ENCODE data around the gene IMP3.
A peak's percentile ranks its signal among the peaks of the same experiment; 100 is the strongest.
"Not testable (repeated sequence)": the region's sequence is repeated elsewhere in the genome, so short reads cannot be mapped to it uniquely, and the experiment has no call there.

Gene IMP3
- 4.5 to 42.7 (median 29.4) reads per million in 18 experiments for total RNA-seq

DNA sequence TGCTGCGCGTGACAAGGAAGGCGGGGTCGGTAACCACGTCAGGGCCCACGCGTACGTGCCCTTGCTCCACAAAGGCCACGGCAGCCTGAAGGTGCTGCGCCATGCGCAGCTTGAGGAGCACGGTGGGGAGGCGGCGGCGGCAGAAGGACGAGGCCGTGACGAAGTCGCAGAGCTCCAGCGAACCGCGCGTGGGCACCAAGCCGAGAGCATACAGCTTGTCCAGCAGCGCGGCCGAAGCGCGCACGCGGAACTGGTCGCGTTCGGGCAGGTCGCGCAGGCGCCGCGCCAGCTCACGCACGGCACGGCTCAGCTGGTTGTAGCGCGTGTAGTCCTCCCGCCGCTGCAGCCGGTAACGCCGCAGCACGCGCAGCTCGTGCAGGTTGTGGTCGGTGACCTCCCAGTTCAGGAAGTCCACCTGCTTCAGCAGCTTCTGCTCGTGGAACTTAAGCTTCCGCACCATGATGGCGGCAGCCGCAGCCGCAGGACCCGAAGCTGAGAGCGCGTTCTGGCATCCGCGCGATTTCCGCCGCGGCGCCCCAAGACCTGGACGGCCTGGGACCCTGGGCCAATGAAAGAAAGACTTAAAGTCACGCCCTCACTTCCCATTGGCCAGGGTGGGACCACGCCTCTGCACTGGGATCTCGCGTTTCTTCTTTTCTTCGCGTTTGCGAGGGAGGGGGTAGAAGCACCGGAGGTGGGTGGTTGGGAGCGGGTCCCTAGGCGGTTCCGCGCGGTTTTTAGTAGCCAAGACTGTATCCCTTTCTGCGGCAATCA is at the start of gene IMP3:
Gene IMP3 (minus strand): TSS at position 516 of the 774 bp plus-strand sequence. CDS start 56 bp downstream, at position 460.
- peak; percentile 97 to 98 for DNase-seq

DNA sequence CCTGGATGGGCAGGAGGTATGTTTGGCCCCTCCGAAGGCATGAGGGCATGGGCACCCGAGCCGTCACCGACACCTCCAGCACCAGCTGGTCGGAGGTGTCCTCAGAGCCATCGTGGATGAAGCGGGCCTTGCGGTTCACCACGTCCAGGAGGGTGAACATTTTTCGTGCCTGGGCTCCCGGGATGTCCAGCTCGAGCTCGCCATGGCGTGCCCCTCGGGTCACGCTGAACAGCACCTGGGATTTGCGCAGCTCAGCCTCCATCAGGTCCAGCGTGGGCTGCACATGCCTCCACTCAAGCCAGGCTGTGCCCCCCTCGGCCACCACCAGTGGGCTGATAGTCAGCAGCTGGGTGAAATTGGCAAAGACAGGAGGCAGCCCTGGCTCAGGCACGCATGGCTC is 49.4 kb upstream of the IMP3 start:
- not testable (repeated sequence) for DNase-seq

GRCh38 chr15:75688831-75689230 is 48.8 kb upstream of the IMP3 start:
- DNase-seq, result no peak

DNA sequence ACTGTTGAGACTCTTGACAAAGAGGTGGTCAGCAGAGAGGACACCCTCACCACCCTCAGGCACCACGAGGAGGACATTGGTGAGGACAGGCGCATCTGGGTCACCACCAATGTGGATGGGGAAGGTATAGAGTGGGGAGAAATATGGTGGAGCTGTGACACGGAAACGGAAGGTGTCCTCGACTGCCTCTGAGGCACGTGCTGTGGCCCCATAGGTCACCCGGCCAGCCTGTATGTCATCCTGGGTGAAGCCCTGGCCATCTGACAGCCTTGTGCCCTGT is 48.2 kb upstream of the IMP3 start:
- no peak for DNase-seq

DNA sequence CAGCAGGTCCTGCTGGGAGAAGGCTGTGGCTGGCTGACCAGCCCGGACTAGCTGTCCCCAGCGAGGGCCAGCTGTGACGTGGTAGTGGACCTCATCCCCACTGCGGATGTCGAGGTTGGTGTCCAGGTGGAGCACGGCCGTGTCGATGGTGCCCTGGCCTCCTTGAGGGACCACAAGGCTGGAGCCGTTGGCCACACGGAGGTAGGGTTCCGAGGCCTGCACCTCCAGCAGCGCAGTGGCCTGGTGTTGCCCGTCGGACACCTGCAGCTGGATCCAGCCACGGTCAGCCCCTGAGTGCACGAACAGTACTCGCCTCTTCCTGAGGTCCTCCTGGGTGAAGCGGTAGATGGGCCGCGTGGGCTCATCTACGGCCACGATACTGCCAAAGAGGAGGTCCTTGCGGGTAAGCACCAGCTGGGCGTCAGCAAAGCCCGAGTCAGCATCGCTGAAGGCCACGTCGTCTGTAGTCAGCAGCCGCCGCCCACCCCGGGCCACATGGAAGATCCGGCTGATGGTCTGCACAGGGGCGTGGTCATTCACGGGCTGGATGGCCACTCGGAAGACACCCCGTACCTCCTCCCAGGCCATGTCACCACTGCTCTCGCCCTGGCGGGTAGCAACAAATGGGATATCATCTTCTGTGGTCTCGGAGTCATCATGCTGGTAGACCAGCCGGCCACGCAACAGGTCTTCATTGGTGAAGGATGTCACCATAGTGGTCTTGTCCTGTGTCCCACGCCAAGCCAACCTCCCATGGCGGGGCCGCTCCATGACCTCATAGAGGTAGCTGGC is 47.7 kb upstream of the IMP3 start:
- DNase-seq, result no peak

GRCh38 chr15:75686212-75686642 is 46.2 kb upstream of the IMP3 start:
- DNase-seq, result peak; percentile 69 to 76

DNA sequence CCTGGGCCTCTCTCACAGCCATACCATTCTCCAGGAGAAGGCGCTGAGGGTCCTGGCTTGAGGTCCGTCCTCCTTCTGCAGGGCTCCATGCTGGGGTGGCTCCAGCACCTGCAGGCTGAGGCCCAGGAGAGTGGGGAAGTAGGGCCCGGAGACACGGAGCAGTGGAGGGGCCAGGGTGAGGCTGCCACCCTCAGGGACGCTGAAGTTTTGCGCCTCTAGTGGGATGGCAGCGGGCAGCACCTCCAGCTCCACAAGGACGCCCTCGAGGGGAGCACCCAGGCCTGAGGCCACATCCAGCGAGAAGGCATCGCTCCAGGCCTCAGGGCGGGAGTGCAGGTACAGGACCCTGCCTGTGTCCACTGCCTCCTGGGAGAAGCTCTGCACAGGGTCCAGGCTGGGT is 45.2 kb upstream of the IMP3 start:
- no peak for DNase-seq

GRCh38 chr15:75684648-75685047 is 44.6 kb upstream of the IMP3 start:
- no peak for DNase-seq

GRCh38 chr15:75683646-75684312 is 43.8 kb upstream of the IMP3 start:
- peak; percentile 59 to 68 for DNase-seq

DNA sequence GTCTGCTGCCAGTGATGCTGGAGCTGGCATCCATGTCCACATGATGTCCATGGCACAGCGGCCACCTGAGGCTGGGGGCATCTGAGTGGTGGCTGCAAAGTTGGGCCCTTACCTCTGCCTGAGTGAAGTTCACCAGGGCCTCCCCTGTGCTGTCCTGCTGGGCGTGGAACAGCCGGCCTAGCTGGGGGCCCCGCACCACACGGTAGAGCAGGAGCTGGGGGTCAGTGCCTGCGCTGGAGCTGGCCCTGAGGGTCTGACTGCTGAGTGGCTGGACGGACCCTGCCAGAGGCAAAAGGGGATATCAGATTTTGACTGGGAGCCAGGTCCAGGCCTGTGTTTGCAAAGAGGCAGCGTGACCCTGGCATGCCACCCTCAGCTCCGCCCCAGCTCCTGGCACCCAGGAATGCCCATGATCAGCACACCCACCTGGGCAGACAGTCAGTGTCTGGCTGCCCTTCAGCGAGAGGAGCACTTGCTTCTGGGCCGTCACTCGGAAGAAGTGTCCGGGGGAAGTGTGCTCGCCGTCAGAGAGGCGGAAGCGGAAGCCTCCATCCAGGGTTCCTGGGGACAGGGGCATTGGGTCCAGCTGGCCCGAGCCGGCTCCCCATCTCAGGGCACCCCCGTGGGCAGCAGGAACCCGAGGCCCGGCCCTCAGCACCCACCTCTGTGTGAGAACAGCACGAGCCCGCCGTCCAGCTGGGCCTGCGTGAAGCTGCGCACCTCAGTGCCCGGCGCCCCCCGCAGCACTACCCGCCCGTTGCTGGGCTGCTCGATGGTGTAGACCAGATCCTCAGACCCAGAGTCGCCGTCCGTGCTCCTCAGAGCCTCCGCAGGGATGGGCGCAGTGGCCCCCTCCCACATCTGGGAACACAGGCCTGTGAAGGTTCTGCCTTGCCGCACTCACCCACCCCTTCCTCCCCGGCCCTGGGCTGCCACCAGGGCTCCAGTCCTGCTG is 42.4 kb upstream of the IMP3 start:
- DNase-seq, result no peak

DNA sequence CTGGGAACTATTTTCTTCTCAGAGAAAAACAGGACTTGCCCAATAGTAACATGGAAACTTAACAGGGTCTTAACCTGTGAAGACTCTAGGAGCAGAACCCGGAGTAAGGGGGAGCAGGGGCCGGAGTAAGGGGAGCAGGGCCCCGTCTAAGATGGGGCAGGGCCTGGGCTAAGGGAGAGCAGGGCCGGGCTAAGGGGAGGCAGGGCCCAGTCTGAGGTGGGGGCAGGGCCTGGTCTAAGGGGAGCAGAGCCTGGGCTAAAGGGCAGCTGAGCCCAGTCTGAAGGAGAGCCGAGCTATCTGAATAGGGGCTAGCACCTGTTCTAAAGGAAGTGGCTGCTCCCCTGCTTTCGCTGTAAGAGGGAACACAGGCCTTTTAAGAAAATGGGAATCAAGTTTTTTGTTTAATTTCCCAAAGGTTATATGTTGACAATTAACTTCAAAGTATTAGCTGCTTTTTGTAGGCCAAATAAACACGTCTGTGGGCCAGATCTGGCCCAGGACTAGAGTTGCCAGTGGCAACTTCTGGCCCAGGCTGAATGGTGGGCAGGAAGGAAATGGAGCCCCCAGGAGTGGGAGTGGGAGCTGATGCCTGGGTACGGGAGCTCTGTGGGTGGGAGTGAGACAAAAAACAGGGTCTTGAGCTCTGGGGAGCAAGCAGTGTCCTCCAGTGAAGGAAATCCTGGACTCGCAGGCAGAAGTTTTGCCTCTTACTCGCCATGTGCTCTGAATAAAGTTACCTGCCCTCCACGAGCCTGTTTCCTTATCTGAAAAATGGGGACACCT is 40.2 kb upstream of the IMP3 start:
- no peak for DNase-seq

DNA sequence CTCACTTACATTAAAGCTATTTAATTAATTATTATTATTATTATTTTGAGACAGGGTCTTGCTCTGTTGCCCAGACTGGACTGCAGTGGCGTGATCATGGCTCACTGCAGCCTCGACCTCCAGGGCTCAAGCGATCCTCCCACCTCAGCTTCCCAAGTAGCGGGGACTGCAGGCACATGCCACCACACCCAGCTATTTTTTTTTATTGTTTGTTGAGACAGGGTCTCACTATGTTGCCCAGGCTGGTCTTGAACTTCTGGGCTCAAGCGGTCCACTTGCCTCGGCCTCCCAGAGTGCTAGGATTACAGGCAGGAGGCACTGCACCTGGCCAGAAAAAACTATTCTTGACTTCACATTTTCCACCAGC is 38.3 kb upstream of the IMP3 start:
- not testable (repeated sequence) for DNase-seq

GRCh38 chr15:75677465-75678323 is 37.7 kb upstream of the IMP3 start:
- no peak for DNase-seq

DNA sequence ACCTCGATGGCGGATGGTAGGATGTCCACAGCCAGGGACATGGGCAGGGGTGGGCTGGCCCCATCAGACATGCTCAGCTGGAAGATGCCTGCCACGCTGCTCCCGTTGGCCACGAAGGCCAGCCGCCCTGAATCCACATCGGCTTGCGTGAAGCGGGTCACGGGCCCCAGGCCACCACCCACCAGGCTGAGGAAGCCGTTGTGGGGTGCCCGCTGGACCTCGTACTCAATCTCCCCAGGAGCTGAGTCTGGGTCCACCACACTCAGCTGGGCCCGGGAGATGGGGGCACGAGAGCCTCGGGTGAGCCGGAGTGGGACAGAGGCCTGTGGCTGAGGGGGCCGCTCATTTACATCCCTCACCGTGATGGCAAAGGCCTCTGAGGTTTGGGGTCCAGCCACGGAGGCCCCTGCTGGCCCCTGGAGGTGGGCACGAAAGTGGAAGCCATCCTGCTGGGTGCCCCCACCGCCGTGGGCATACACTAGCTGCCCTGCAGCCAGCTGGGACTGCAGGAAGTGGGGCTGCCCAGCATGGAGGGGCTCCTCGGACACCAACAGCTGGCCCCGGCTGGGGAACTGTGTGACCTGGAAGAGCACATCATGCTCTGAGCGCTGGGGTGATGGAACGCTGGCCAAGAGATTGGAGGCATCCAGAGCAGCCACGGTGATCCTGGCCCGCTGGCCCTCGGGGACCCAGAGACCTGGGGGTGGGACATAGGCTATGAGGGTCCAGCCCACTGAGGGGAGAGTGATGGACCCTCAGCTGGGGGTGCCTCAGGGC is 36.9 kb upstream of the IMP3 start:
- DNase-seq, result no peak

GRCh38 chr15:75675579-75676404 is 35.8 kb upstream of the IMP3 start:
- no peak for DNase-seq

DNA sequence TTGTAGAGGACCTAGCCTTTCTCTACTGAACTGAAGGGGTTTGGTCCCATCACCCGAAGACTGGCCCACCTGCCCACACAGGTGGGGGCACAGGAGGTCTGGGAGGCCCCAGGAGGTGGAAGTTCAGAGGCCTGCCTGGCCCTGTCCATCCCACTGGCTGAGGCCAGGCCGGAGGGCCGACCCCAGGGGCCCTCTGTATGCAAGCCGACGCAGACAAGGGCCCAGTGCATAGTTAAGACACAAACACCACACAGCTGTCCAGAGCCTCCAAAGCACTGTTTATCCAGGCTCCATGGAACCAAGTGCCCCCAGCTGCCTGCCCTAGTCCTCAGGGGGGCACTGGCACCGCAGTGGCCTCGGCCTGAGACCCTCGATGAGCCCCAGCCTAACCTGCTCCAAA is 34.3 kb upstream of the IMP3 start:
- no peak for DNase-seq

DNA sequence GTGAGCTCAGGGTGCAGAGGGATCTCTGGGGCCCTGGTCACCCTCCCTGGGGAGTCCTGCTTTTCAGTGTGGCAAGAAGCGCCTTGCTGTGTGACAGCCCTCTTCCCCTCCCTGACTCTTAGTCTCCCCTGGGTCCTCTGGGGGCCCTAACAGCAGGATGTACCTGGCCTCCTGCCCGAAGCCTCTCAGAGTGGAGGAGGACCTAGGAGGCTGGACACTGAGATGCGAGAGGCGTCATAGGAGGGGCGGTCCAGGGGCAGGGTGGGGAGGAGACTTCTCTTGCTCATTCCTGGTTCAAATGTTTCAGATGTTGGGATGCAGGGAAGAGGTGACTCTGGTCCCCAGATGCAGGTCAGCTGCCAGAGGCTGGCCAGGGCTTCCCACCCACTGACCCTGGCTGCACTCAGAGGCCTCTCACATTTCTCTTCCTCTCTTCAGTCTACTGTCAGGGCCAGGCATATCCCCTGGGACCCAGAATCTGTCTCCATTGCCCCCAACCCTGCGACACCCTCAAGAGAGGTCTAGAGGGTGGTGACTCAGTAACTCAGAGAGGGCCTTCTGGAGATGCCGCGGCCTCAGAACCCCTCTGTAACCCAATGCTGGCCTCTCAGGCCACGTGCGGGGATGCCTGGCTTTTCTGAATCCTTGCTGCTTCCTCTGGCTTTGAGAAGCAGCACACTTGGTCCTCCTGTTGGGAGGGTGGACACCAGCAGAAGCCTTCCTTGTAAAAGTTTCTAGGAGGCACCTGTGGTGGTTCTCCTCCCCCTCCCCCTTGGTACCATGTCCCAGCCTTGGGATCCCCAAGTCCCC is 33.6 kb upstream of the IMP3 start:
- no peak for DNase-seq

Data from inflammatory macrophage (primary cell).